ENCODE measurements around the gene ADM5.
A peak's percentile ranks its signal among the peaks of the same experiment; 100 is the strongest.

Gene ADM5, protein sequence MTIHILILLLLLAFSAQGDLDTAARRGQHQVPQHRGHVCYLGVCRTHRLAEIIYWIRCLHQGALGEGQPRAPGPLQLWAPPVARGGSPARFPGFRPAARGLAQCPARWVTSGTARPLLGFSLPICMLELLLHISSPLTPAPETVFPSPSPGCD

DNA sequence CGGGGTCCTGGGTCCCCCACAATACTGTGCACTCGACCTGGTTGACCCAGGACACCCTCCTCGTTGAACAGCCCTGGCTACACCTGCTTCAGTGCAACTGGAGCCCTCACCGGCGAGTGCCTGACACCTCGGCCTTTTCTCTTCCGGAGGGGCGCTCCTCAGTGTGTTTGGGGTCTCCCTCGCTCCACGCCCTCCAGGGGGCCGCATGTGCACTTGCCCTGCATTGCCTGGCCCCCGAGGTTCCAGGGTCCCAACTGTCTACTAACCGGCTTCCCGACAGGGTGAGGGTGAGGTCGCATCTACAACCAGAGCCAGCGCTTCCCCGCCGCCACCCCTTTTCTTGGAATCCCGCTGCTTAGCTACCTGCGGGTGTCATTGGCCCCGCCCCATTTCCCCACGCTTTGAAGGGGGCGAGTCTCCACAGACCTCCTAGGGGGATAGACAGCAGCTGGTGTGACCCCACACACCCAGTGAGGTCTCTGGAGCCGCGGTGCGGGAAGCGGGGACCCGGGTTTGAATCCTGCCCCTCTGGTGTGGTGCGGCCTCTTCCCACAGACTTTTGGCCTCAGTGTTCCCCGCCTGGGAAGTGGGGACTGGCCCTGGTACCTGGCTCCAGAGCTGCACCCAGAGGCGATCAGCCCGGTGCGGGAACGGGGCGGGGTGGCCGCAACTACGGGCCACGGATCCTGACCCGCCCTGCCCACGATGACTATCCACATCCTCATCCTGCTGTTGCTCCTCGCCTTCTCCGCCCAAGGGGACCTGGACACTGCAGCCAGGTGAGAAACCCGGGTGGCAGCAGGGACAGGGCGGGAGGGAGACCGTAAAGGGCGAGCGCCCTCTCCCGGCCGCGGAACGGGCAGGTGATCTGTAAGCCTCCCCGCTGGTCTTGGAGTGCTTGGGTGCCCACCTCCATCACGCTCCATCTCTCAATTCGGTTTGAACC lies at the start of gene ADM5:
TSS of gene ADM5 (plus strand) at position 462 of the 946 bp plus-strand sequence. CDS start at position 706, 244 bp downstream.
- peak; percentile 65 for DNase-seq

DNA sequence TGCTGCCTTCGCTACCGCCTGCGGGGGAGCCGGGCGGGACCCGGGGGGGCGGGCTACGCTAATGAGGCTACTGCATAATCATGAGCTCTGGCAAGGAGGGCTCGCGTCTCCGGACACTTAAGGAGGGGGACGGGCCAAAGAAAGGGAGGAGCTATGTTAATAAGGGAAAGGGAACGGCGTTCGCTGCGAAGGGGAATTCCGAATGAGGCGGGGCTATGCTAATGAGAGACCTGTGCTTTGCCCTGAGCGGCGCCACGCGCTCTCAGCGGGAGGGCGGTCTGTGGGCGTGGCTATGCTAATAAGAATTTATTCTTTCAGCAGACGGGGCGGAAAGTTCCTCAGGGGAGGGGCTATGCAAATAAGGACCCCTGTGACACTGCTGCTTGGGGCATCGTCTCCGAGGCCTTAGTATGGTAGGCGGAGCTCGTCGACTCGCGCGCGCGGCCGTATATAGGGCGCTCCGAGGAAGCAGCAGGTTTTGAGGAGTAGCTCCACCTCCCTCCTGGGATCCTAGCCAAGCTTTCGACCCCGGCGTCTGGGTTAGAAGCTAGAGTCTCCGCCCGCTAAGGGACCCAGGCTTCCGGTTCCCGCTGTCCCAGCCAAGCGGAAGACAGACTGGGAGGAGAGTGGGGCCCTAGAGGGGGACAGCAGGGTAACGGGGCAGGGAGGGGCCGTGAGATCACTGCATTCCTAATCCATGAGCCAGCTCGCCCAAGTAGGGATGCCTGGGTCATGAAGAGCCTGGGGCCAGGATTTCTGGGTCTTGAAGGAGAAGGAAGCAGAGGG lies 49.1 kb upstream of the ADM5 start, which contains the start of gene RRAS:
TSS of gene RRAS (minus strand) at position 31 of the 786 bp plus-strand sequence. CDS start 45 bp downstream, outside the sequence.
- peak; percentile 100 for DNase-seq

DNA sequence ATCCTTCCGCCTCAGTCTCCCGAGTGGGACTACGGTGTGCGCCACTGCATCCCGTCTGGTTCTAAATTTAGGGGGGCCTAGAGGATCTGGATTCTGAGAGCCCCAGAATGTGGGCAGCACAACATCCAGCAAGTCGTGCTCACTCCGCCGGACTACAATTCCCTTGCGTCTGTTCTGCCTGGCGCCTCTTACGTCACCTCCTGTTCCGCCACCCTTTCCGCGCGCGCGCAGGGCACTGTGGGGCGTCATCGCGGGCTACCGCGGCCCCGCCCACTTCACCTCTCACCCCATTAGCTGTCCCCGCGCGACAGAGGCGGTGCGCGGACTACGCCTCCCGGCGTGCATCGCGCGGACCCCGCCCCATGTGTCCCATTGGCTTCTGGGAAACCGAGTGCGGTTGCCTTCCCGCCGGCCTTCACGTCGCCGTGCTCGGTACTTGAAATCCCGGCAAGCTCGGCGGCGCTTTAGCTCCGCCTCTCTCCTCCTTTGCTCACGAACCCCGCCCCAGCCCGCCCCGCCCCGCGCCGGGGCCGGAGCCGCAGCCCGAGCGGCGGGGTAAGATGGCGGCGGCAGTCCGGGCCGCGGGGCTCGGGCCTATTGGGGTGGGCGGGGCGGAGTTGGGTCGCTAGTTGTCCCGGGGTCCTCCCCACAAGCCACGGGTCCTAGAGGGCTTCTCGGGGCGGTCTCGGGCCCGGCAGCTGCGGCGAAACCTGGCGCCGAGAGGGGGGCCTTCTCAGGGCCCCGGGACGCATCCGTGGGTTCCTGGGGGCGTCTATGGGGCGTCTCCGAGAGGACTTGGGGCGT lies 47.5 kb upstream of the ADM5 start, which contains the start of gene SCAF1:
TSS of gene SCAF1 (plus strand) at position 522 of the 804 bp plus-strand sequence. CDS start 2,818 bp downstream, outside the sequence.
- peak; percentile 99 for DNase-seq

DNA sequence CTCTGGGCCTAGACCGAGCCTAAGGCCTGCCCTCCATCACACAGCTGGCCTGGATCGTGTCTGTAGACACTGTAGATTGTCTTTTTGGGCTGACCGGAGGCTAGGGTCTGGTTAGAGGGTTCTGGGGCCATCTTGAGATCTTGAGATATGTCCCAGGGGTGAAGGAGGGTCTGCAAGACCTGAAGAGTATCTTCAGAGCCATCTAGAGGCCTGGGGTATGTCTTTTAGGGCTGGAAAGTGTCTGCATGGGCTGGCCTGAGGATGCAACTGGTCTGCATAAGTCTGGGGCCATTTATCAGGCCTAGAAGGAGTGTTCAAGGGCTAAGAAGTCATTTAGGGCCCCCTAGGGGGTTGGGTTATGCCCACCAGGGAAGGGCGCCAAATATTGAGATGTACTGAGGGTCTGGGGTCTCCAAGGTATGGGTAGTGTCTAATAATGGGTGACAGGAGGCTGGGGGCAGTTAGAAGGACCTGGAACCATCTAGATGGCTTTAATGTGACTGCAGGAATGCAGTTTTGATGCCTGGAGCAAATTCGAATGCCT lies 46.8 kb upstream of the ADM5 start:
- no peak for DNase-seq

DNA sequence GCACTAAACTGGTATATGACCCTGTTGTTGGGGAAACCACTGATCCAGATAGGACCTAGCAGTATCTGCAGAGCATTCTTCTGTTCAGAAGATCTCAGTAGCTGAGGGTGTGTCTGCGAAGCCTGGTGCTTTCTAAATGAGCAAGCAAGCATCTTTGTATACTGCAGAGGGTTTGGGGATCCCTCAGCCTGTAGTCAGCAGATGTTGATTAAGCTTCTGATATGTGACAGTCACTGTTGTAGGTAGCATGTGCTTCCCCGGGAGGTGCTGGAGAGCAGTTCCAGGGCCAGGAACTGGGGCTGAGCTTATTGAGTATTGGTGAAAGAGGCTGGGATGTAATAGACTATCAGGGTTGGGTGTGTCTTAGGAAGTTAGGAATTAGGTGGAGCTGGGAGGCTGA lies 45.9 kb upstream of the ADM5 start:
- DNase-seq: no peak

DNA sequence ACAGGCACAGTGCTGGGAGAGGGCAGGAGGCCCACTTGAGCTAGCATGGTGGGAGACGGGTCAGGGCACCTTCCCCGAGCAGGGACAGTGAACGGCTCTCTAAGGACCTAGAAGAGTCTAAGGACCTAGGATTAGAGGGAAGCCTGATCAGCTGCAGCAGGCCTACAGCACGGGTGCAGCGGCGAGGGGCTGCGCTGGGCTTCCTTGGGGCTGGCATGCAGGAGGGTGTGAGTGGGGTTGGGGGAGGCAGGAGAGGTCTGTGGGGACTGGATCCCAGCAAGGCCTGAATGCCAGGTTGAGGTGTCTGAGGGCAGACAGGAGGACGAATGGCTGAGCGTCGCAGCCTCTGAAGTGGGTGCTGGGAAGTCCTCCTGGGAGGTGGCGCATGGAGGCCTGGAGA lies 43.8 kb upstream of the ADM5 start:
- no peak for DNase-seq

DNA sequence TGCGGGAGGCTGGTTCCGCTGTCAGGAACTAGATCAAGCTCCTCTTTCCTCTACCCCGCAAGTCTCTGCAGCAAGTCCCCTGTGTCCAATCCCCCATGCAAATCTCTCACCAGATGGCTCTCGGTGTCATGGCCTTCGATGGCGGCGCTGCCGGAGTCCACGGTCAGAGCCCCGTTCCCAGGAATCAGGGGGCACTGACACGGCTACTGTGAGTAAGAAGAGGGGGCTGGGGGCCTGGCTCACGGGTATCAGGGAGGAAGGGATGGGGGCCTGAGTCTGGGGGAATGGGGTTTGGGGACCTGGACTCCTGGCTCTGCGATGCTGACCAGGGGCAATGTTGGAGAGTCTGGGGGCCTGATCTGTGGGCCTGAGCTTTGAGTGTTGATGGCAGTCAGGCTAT lies 43.4 kb upstream of the ADM5 start:
- no peak for DNase-seq

DNA sequence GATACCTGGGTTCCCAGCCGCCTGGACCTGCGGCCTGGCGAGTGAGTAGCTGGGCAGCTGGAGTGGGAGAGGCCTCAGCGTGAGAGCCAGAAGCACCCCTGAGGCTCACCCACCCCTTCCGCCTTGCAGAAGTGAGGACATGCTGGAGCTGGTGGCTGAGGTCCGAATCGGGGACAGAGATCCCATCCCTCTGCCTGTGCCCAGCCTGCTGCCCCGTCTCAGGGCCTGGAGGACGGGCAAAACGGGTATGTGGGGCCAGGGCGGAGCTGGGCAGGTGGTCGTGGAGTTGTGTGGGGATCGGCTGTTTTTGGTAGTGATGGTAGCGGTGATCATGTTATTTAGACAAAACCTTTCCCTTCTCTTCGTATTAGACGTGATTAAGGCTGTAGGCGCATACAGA lies 42.8 kb upstream of the ADM5 start:
- DNase-seq: no peak

DNA sequence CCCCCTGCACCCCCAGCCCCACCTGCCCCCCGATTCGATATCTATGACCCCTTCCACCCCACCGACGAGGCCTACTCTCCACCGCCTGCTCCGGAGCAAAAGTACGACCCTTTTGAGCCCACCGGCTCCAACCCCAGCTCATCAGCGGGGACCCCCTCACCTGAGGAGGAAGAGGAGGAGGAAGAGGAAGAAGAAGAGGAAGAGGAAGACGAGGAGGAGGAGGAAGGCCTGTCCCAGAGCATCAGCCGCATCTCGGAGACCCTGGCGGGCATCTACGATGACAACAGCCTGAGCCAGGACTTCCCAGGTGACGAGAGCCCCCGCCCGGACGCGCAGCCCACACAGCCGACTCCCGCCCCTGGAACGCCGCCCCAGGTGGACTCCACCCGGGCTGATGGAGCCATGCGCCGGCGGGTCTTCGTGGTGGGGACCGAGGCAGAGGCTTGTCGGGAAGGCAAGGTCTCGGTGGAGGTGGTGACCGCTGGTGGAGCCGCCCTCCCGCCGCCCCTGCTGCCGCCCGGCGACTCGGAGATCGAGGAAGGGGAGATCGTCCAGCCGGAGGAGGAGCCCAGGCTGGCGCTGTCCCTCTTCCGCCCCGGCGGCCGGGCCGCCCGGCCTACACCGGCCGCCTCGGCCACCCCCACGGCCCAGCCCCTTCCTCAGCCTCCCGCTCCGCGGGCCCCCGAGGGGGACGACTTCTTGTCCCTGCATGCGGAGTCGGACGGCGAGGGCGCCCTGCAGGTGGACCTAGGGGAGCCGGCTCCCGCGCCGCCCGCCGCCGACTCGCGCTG lies 38.2 kb upstream of the ADM5 start:
- no peak for DNase-seq

DNA sequence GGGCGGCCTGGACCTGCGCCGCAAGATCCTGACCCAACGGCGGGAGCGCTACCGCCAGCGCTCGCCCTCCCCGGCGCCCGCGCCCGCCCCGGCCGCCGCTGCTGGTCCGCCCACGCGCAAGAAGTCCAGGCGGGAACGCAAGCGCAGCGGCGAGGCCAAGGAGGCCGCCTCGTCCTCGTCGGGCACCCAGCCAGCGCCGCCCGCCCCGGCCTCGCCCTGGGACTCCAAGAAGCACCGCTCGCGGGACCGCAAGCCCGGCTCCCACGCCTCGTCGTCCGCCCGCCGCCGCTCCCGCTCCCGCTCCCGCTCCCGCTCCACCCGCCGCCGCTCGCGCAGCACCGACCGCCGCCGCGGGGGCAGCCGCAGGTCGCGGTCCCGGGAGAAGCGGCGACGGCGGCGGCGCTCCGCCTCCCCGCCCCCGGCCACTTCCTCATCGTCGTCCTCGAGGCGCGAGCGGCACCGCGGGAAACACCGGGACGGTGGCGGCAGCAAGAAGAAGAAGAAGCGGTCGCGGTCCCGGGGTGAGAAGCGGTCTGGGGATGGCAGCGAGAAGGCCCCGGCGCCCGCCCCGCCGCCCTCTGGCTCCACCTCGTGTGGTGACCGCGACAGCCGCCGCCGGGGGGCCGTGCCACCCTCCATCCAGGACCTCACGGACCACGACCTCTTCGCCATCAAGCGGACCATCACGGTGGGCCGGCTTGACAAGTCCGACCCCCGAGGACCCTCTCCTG lies 37.4 kb upstream of the ADM5 start:
- DNase-seq: no peak

DNA sequence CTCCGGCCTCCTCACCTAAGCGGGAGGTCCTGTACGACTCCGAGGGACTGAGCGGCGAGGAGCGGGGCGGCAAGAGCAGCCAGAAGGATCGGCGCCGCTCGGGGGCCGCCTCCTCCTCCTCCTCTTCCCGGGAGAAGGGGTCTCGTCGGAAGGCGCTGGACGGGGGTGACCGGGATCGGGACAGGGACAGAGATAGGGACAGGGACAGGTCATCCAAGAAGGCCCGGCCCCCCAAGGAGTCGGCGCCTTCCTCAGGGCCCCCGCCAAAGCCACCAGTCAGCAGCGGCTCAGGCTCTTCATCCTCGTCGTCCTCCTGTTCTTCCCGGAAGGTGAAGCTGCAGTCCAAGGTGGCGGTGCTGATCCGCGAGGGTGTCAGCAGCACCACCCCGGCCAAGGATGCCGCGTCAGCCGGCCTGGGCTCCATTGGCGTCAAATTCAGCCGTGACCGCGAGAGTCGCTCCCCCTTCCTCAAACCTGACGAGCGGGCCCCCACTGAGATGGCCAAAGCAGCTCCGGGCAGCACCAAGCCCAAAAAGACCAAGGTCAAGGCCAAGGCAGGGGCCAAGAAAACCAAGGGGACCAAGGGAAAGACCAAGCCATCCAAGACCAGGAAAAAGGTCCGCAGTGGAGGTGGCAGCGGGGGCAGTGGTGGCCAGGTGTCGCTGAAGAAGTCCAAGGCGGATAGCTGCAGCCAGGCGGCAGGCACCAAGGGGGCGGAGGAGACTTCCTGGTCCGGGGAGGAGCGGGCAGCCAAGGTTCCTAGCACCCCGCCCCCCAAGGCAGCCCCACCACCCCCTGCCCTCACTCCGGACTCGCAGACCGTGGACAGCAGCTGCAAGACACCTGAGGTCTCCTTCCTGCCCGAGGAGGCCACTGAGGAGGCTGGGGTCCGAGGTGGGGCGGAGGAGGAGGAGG lies 36.6 kb upstream of the ADM5 start:
- no peak for DNase-seq

DNA sequence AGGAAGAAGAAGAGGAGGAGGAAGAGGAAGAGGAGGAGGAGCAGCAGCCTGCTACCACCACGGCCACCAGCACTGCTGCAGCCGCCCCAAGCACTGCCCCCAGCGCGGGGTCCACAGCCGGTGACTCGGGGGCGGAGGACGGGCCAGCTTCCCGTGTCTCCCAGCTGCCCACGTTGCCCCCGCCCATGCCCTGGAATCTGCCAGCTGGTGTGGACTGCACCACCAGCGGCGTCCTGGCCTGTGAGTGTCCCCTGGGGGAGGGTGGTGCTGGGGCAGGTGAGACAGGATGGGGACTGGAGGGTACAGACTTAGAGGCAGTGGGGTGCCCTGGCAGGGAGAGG lies 36.0 kb upstream of the ADM5 start:
- no peak for DNase-seq

DNA sequence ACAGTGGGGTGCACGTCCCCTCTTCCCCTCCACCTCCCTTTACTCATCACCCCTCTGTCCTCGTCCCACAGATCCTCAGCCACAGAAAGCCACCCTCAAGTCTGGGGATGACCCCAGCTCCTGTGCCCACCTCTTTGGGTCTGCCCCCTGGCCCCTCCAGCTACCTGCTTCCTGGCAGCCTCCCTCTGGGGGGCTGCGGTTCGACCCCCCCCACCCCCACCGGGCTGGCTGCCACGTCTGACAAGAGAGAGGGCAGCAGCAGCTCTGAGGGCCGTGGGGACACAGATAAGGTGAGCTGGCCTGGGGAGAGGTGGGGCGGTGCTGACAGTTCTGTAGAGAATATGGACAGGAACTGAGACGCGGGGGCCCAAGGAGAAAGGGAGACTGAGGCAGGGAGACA lies 34.8 kb upstream of the ADM5 start:
- no peak for DNase-seq

DNA sequence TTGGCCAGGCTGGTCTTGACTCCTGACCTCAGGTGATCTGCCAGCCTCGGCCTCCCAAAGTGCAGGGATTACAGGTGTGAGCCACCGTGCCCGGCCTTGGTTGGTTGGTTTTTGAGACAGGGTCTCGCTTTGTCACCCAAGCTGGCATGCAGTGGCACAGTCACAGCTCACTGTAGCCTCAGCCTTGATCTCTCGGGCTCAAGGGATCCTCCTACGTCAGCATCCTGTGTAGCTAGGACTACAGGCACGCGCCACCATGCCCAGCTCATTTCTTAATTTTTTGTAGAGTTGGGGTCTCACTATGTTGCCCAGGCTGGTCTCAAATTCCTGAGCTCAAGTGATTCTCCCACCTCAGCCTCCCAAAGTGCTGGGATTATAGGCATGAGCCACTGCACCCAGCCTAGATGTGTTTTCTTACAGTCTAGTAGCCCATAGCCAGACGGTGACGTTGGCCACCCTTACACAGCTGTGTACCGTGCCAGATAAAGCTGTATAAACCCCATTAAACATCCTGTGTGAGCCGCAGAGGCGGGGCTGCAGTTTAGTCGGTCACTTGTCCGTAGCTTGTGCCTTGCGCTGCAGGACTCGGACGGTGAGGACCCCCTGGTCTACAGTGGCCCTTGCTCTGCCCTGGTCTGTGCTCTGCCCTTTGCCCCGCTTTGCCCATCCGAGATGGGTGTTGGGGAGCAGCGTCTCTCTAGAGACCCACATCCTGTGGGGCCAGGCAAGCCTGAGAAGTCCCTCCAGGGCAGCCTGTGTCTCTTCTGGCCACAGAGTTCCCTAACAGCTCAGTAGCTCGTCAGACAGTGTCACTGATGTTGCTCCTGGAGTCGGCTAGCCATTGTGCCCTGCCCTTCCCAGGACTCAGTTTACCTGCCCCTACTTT lies 33.6 kb upstream of the ADM5 start:
- no peak for DNase-seq

DNA sequence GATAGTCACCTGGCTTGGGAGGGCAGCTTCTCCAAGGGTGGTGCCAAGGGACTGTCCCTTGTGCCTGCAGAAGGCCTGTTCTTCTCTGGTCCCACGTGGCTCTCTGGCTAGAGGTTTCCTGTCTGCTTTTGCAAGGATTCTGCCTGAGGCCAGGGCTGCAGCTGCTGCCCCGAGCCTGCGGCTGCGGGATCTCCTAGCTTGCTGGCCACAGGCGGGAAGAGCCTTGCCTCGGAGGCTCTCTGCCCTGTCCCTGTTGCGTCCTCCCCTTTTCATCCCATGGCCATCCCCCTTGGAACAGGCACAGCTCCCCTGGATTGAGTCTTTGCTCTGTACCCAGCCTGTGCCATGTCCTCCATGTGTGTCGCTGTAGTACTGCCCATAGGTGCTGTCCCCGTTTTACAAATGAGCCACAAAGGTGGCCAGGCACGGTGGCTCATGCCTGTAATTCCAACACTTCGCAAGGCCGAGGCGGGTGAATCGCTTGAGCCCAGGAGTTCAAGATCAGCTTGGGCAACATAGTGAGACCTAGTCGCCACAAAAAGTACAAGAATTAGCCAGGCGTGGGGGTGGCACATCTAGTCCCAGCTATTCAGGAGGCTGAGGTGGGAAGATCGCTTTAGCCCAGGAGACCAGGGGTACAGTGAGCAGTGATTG lies 32.8 kb upstream of the ADM5 start:
- no peak for DNase-seq

DNA sequence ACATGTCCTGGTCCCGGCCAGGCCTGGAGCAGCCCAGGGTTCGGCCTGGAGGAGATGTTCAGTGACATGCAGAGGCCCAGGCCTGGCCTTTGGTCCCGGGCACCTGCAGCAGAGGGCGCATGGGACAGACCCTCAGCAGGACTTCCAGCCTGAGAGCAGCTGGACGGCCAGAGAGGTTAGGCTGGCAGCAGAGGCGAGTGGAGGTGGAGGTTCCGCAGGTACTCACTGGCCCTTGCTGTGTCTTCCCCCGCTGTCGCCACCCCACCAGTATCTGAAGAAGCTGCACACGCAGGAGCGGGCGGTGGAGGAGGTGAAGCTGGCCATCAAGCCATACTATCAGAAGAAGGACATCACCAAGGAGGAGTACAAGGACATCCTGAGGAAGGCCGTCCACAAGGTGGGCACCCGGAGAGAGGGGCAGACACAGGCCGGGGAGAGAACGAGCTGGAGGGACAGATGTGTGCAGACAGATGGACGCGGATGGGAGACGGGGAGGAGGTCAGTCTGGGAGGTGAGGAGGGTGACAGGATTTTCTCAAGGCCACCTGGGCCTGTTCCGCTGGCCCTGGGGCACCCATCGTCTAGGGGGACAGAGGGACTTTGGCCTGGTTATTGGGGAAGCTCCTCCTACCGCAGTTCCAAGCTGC lies 31.8 kb upstream of the ADM5 start:
- no peak for DNase-seq

DNA sequence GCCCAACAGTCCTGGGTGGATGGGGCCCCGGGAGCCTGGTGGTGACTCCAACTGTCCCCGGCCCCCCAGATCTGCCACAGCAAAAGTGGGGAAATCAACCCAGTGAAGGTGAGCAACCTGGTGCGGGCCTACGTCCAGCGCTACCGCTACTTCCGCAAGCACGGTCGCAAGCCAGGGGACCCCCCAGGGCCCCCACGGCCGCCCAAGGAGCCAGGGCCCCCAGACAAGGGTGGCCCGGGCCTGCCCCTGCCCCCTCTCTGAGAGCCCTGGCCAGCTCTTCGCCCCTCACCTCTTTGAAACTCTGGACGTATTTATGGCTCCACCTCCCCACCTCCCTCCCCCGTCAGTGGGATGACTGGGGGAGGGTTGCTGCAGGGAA lies 31.3 kb upstream of the ADM5 start:
- DNase-seq: no peak

All from CD4-positive, alpha-beta T cell treated with Interleukin-17A for 4 hours (primary cell).